ENCODE data around the gene ST6GALNAC3.
"Not testable (repeated sequence)": the region's sequence is repeated elsewhere in the genome, so short reads cannot be mapped to it uniquely, and the experiment has no call there.

ST6GALNAC3 gene

DNA sequence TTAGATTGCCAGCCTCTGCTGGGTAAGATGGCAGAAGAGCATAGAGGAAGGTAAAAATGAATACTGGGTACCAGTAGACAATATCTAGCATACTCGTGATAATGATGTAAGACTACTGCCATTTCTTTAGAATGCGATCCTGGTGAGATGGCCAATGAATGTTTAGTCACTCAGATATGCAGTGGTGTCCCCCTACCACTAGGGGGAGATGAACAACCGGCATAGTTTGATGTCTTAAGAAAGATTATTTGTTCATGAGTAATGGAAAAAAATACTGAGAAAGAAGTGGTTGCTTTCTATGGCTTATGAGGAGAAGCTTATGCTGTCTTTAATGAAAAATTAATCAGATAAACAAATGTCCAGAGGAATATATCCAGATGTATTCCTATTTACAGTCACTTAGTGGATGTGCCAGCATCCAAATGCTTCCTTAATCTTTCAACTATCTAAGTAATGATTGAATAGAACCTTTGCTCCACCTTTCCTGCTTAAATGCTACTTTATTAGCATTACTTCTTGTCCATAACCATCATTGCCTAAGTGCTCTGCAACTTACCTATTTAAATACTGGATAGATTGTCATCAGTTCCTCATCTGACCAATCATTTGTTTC is 256.6 kb downstream of the ST6GALNAC3 start:
- DNase-seq (ENCODE audit: low read depth in 2 of 2, low spot score in 1 of 2) = no peak

DNA sequence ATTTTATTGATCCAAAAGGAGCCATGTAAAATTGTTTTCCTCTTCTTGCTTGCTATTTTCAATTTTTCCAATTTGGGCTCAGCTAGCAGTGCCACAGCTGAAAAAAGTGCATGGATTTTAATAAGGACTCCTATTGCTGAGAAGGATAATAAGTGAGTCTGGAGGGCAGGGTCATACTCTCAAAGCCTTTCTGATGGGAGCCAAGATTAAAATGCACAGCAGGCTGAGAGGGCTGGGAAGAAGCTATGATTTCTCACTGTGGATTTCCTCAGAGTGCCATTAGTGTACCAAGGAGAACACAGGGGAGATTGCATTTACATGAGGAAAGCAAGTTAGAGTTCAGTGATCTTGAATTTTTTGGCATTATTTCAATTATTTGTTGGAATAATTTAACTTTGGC is 261.3 kb downstream of the ST6GALNAC3 start:
- no peak for DNase-seq (ENCODE audit: low read depth in 2 of 2, low spot score in 1 of 2)

DNA sequence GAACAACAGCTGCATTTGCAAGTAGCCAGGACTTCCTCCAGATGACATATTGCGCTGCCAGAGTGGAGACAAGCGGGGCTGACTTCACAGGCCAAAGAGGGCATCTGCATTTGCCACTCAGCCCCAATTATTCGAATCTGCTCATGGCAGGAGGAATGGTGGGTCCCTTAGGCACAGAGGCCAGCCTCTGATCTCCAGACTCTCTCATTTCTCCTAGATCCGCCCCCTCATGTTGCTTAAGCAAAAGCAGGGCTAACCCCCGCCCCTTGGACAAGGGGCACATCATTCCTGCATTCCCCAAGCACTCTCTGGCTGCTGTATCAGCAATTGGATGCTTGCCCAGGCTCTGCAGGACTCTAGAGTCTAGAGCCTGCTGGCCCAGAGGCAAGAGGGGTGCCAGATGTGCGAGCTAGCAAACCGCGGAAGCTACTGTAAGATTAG is 262.4 kb downstream of the ST6GALNAC3 start:
- DNase-seq (ENCODE audit: low read depth in 2 of 2, low spot score in 1 of 2) = no peak

DNA sequence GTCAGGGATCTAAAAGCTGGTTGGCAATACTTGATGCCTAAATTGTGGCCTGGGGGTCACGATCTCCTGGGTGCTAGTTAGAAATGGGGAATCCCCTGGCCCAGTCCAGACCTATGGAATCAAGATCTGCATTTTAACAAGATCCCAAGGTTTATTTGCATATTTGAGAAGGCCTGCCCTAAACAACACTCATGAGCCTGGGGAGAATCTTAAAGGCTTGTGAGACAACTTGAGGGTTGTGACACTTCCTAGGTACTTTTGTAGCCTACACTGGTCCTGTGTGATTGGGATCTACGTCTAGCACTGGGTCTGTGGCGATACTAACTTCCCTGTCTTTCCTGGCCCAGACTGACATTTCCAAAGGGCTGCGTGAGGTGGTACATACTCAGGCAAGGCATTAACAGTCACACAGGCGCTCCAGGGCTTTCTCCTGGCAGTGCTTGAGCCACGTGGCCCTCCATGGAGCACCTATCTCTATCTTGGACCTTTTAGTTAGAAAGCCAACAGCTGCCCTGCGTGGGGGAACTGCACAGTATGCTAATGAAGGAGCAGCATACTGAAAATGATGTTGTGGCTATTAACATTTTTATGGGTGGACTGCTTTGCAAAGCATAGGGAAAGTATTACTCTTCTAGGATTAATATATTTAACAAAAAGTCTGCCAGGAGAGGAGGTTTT is 263.1 kb downstream of the ST6GALNAC3 start:
- DNase-seq (ENCODE audit: low read depth in 2 of 2, low spot score in 1 of 2) = no peak

DNA sequence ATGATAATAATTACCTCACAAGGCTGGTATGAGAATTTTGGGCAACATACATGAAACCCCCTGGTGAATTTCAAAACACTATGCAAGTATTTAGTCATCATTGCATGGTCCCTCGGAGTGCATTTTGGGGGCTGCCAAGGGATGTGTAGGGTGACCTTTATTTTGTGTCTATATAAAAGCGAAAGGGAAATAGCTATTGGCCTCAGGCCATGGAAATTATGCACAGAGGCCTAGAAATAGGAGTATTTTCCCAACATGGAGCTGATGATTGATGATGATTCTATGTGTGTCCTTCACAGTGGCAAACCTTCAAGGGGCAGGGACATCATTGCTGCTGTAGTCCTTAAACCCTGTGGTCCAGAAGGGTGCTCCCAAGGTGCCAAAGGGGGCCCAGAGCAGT is 265.5 kb downstream of the ST6GALNAC3 start:
- no peak for DNase-seq (ENCODE audit: low read depth in 2 of 2, low spot score in 1 of 2)

DNA sequence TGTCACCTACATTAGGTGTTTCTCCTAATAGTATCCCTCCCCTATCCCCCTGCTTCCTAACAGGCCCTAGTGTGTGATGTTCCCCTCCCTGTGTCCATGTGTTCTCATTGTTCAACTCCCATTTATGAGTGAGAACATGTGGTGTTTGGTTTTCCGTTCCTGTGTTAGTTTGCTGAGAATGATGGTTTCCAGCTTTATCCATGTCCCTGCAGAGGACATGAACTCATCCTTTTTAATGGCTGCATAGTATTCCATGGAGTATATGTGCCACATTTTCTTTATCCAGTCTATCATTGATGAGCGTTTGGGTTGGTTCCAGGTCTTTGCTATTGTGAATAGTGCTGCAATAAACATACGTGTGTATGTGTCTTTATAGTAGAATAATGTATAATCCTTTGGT is 267.3 kb downstream of the ST6GALNAC3 start:
- not testable (repeated sequence) for DNase-seq (ENCODE audit: low read depth in 2 of 2, low spot score in 1 of 2)

DNA sequence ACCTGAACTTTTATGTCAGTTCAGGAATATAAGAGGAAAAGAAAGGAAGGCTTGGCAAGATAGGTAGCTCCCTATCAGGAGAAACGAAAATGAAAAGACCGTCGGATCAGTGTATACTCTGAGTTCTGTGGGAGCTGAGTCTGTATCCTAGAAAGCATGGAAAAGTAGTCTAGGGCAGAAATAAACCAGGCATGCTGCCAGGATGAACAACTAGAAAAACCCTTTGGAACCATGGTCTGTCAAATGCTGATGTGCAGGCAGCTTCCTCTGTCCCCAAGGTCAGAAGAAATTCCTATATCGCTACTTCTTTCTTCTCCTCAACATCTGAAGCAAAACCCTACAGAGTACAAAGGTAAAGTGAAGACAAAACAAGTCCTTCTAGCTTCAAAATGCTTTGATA is 268.8 kb downstream of the ST6GALNAC3 start:
- DNase-seq (ENCODE audit: low read depth in 2 of 2, low spot score in 1 of 2) = no peak

DNA sequence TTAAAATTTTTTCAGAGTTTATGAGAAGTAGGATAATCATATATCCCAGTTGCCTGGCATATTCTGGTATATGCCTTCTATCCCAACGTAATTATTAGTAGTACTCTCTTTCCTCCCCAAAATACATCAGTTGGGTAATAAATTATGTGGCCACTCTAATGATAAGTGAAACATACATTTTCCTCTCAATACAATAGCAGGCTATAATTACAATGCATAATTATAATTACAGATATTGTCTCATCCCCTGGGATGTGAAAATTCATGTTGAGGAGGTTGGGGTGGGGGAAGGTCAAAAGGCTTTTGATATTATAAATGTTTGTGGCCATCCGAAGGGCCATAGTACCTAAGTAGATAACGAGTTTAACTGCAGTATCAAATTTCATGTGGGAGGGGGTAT is 277.1 kb downstream of the ST6GALNAC3 start:
- DNase-seq (ENCODE audit: low read depth in 2 of 2, low spot score in 1 of 2) = no peak

DNA sequence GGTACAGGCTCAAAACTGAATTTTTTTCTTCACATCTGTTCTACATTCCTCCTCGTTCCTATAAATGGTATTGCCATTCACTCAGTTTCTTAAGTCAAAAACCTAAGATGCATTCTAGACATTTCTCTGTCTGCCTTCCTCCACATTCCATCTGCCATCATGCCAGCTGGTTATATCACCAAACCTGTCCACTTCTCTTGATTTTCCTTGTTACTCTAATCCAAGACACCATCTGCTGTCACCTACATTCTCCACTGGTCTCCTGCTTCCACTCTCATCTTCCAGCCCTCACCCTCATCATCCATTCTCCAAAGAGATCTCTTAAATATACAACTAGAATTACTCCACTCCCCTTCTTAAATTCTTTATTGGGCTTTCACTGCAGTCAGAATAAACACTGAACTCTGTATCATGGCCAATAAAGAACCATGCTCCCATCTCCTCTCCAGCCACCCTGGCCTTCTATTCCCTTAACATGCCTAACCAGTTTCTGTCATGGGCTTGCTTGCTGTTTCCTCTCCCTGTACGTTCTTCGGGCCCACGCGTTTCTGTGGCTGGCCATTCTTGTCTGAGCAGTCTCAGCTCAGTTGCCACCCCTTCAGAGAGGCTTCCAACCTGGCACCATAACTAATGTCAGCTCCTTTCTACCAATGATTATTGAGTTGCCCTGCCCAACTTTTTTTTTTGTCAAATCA is 278.3 kb downstream of the ST6GALNAC3 start:
- no peak for DNase-seq (ENCODE audit: low read depth in 2 of 2, low spot score in 1 of 2)

DNA sequence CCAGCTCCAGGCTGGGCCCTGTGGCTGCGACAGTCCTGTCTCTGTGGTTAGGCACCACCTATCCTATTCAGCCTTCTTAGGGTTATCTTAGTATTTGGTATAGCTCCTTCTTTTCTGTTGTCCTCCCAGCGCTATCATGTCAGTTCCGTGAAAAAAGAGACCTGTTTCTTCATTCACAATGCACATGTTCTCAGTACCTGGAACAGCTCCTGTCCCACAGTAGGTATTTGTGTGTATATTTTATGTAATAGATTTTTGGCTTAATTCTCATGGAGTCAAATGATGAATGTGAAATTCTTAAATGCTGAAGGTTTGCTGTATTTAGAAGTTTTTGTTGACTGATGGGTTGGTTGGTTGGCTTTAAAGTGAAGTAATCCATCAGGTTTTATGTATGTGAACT is 279.7 kb downstream of the ST6GALNAC3 start:
- no peak for DNase-seq (ENCODE audit: low read depth in 2 of 2, low spot score in 1 of 2)

DNA sequence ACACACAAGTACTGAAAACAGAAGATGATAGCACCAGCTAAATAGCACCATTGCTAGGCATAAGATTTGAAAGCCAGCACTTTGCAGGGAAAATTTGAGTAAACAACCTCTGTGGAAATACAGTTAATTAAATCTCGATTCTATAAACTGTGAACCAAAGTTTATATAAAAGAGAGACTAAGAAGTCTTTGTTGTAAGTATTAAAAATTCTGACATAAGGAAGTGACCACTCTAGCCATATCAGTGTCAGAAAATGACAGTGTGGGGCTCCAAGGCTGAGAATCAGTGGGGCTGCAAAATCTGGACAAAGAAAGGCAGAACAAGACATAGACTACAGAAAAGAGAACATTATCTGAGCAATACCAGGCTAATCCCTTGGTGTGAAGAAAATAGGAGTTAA is 292.2 kb downstream of the ST6GALNAC3 start:
- no peak for DNase-seq (ENCODE audit: low read depth in 2 of 2, low spot score in 1 of 2)

DNA sequence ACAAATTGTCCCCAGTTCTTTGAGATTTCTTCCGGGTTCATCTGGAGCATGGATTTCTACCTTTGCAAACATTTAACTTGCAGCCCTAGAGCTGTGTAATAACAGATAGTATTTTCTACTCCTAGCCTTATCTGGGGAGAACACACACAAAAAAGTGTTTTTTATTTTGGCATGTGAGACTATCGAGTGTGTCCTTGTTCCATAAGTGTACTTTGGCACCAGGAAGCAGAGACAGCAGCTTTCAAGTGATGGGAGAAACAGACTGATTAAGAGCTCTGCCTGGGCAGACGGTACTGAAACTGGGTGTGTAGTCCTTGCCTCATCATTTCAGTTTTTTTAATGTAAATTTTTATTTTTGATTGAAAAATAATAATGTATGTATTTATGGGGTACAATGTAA is 297.4 kb downstream of the ST6GALNAC3 start:
- no peak for DNase-seq (ENCODE audit: low read depth in 2 of 2, low spot score in 1 of 2)

DNA sequence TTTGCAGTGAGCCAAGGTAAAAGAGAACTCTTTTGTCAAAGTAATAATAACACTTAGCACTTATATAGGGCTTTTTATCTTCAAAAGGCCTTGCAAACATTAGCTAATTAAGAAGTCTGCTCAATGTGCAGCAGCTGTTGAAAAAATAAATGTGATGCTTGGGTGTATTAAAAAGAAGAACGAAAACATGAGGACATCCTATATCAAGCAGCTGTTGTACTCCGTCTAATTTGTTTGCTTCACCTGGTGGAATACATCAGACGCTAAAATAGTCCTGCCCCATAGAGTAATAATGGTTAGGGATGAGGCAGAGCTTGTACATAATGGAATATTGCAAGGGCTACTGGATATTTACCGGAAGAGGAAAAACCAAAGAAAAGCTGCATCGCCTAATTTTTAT is 299.5 kb downstream of the ST6GALNAC3 start:
- no peak for DNase-seq (ENCODE audit: low read depth in 2 of 2, low spot score in 1 of 2)

DNA sequence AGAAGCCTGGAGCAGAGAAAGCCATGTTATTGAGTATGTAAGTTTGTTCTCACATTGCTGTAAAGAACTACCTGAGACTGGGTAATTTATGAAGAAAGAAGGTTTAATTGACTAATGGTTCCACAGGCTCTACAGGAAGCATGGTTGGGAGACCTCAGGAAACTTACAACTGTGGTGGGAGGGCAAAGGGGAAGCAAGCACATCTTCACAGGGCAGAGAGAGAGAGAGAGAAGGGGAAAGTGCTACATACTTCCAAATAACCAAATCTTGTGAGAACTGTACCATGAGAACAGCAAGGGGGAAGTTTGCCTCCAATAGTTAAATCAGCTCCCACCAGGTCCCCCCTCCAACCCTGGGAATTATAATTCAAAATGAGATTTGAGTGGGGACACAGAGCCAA is 302.7 kb downstream of the ST6GALNAC3 start:
- DNase-seq (ENCODE audit: low read depth in 2 of 2, low spot score in 1 of 2) = no peak

DNA sequence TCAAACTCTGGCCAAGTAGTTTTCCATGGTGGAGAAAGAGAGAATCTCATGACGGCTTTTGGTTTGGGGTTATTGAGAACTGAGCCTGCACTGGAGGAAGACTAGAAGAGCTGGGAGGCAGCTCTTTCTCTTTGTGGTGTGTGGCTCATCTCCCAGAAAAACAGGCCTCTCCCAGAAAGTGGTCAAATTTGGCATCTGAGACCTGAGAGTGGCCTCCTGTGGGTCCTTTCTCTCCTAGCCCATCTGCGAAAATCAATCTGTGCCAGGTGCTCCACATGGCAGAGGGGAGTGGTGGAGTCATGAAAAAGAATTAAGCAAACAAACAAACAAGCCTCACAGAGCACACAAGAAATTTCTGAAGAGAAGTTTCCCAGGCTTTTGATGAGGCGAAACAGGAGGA is 305.0 kb downstream of the ST6GALNAC3 start:
- DNase-seq (ENCODE audit: low read depth in 2 of 2, low spot score in 1 of 2) = no peak

DNA sequence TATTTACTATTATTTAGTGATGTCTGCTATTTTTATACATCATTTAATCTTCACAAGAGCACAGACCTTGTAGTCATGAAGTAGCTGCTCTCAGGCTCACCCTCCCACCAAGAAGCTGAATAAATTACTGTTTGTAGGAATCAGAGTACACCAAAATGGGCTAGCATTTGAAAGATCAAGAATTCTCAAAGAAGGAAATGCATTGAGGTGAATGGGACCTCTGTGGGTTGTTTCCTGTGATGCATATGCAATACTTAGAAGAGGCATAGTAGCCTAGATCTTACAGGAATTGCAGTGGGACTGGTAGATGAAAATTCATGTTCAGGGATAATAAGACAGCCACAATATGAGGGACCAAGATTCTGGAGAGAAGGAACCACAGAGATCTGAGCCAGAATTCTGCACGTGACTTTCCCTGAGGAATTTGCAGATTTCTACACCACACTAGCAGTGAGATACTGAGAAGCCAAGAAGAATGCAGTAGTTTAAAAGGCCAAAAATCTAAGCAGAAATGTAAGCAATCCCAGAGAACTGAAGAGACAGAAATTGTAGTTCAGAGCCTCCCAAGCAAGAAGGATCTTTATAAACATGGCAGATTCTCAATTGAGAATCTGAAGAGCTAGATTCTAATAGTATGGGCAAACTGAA is 307.0 kb downstream of the ST6GALNAC3 start:
- DNase-seq (ENCODE audit: low read depth in 2 of 2, low spot score in 1 of 2) = no peak

DNA sequence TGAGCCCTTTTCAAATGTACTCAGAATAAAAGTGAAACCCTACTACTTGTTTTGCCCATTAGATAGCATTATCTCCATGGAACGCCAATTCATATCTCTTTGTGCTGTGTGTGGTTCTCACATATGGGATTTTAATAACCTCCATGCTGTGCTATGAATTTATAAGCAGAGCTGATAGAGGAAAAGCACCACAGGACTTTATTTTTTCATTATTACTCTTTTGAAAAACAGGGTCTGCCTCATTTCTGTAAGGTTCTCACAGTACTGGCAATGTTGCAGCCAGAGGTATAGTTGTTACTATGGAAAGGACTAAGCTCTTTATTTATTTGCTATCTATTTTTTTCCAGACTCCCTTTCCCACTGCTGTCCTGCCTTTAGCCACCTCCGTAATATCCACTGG is 313.7 kb downstream of the ST6GALNAC3 start:
- DNase-seq (ENCODE audit: low read depth in 2 of 2, low spot score in 1 of 2) = no peak

DNA sequence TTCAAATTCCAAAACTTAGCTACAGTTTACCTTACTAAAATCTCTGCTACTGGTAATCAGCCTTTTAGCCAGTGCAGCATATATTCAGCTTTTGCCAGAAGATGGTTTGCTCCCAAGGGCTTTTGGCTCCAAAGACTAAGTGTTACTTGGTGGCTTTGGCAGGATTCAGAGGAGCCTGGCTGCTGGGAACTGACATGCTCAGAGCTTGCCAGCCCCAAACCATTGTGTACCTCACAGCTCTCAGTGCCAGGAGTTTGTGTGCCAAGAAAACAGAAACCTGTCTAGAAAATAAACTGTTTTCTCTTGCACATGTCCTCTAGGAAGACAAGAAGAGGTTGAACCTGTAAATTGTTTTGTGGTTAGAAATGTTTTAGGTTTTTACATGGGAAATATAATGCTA is 315.9 kb downstream of the ST6GALNAC3 start:
- DNase-seq (ENCODE audit: low read depth in 2 of 2, low spot score in 1 of 2) = no peak

DNA sequence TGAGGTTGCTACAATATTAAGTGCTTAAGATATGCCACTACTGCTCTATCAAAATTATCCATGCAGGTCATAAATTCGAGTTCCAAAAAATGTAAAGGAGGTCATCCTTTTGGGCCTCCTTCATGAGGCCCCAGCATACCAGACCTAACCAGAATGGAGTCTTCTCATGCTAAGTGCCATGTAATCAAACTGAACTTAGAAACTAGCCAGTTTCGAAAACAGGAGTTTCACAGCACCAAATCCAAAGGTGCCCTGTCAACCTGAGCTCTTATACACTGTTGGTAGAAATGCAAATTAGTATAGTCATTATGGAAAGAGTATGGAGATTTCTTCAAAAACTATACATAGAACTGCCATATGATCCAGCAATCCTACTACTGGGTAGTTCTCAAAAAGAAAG is 320.5 kb downstream of the ST6GALNAC3 start:
- DNase-seq (ENCODE audit: low read depth in 2 of 2, low spot score in 1 of 2) = no peak

DNA sequence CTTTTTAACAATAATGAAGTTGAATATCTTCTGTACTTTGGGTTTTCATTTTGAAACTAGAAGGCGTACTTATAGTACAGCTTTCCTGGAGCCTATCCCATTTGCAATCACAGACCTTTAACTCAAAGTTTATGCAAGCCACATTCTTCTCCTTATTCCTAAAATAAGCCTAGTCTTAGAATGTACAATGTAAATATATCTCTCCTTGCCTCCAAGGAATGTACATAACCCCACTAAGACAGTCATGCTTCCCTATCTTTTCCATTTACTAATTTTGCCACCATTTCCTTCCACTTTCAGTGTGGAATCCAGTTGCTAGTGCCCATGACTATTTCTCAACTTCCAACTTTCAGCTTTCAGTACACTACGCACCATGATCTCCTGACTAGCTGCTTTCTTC is 327.6 kb downstream of the ST6GALNAC3 start:
- DNase-seq (ENCODE audit: low read depth in 2 of 2, low spot score in 1 of 2) = no peak

DNA sequence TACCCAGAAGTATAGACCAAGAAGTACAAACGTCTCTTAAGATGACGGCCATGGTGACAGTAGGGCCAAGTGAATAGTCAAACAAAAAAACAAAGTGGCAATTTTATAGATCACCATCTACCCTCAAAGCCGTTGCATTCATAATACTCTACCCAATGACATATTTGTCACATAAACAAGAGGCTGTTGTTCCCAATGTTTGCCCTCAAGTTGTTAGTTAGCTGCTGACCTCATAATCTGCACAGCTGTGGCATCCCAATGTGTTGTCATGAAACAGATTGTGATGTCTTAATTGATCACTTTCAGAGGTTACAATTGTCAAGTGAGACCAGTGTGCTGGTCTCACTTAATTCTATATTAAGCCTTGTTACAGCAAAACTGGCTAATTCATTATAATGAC is 333.8 kb downstream of the ST6GALNAC3 start:
- no peak for DNase-seq (ENCODE audit: low read depth in 2 of 2, low spot score in 1 of 2)

DNA sequence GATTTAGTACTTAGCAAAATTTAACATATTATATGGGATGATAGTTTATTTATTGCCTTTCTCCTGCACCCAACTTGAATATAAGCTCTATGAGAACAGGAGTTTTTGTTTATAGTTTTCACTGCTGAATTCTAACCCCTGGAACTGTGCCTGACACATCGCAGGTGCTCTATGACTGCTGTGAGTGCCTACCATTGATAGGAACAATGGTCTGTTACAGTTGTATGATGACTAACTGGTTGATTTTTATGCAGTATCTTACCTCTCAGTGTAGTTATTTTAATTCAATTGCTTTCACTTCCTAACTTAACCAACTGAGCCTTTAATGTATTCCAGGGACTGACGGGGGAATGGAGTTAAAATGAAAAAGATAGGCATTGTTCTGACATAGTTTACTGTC is 336.0 kb downstream of the ST6GALNAC3 start:
- no peak for DNase-seq (ENCODE audit: low read depth in 2 of 2, low spot score in 1 of 2)

Data from stimulated activated CD8-positive, alpha-beta memory T cell treated with anti-CD3 and anti-CD28 coated beads, Interleukin-4, amount 100 ng/mL, for 4 hours (primary cell).